ENCODE results near the gene VSTM2L. TPM values are rescaled to one million over a fixed set of nuclear protein-coding genes. Genes with fewer than 3 reads are reported as not detected.

Gene VSTM2L
- total RNA-seq, 2 donors from 2014 or later, result 1.4 to 1.5 TPM

GRCh38 chr20:37880726-37881591, 22.0 kb upstream of the VSTM2L start:
- Histone ChIP-seq H3K9ac (ENCODE audit: low read depth in 2 of 2, low read length in 2 of 2) (no peak overlapping the region), H3K4me3 (no peak overlapping the region), H3K27ac (no peak overlapping the region), H3K27me3 (no peaks in the 10 kb centered on the region), H3K36me3 (no peaks in the 10 kb centered on the region), H3K9me3 (no peaks in the 10 kb centered on the region), H3K4me1 (no peaks in the 10 kb centered on the region)
- intact Hi-C loops (cut with DNase I), result no loop called here
- TF ChIP-seq CTCF (IDR thresholded peaks at IDR 0.05), result no peak
- DNase-seq, result no peak

- H3K27me3 ChIP-seq, result no peaks in the 10 kb centered on the region
- H3K27ac ChIP-seq, result no peak overlapping the region
- no peaks in the 10 kb centered on the region for H3K4me1 ChIP-seq
- no peak overlapping the region for H3K4me3 ChIP-seq
- H3K9me3 ChIP-seq, result no peaks in the 10 kb centered on the region
- H3K9ac ChIP-seq (ENCODE audit: low read depth in 2 of 2, low read length in 2 of 2), result no peak overlapping the region
- TF ChIP-seq CTCF (IDR thresholded peaks at IDR 0.05), result no peak
- H3K36me3 ChIP-seq, result no peaks in the 10 kb centered on the region
- intact Hi-C loops (cut with DNase I), result no loop called here
- DNase-seq, result no peak
These were observed 21.2 kb upstream of the VSTM2L start for GRCh38 chr20:37881601-37882343.

GRCh38 chr20:37882961-37883712, 19.8 kb upstream of the VSTM2L start:
- no peak overlapping the region for H3K27ac ChIP-seq
- no peak for TF ChIP-seq CTCF (IDR thresholded peaks at IDR 0.05)
- no peaks in the 10 kb centered on the region for H3K9me3 ChIP-seq
- no peak overlapping the region for H3K9ac ChIP-seq (ENCODE audit: low read depth in 2 of 2, low read length in 2 of 2)
- no peaks in the 10 kb centered on the region for H3K4me1 ChIP-seq
- no peak overlapping the region for H3K4me3 ChIP-seq
- H3K27me3 ChIP-seq, result no peaks in the 10 kb centered on the region
- no peaks in the 10 kb centered on the region for H3K36me3 ChIP-seq
- intact Hi-C loops (cut with DNase I), result no loop called here
- DNase-seq, result no peak

GRCh38 chr20:37885042-37885441, 17.9 kb upstream of the VSTM2L start:
- intact Hi-C loops (cut with DNase I), result no loop called here
- no peak for TF ChIP-seq CTCF (IDR thresholded peaks at IDR 0.05)

More at GRCh38 chr20:37885042-37885441, 17.9 kb upstream of the VSTM2L start:
- Histone ChIP-seq H3K36me3 (no peaks in the 10 kb centered on the region), H3K4me1 (no peaks in the 10 kb centered on the region), H3K4me3 (no peak overlapping the region), H3K27ac (no peak overlapping the region), H3K9me3 (no peaks in the 10 kb centered on the region), H3K27me3 (no peaks in the 10 kb centered on the region), H3K9ac (ENCODE audit: low read depth in 2 of 2, low read length in 2 of 2) (no peak overlapping the region)
- no peak for DNase-seq

Data from colonic mucosa (tissue), 4 donors.